ENCODE results near the gene CCDC28B.

- TF ChIP-seq ZNF274 (IDR thresholded peaks at IDR 0.05; ENCODE audit: low read depth, low read length) (no peak), SUZ12 (IDR thresholded peaks at IDR 0.05; ENCODE audit: extremely low read depth, insufficient read depth, insufficient read length) (no peak)
These were observed 8.1 kb downstream of the CCDC28B start for GRCh38 chr1:32208469-32208868.

Data from NT2/D1 (cell line).